ENCODE measurements around the gene FMNL2.

The FMNL2 gene

GRCh38 chr2:152588998-152589397 lies 254.0 kb downstream of the FMNL2 start:
- no peak for DNase-seq

DNA sequence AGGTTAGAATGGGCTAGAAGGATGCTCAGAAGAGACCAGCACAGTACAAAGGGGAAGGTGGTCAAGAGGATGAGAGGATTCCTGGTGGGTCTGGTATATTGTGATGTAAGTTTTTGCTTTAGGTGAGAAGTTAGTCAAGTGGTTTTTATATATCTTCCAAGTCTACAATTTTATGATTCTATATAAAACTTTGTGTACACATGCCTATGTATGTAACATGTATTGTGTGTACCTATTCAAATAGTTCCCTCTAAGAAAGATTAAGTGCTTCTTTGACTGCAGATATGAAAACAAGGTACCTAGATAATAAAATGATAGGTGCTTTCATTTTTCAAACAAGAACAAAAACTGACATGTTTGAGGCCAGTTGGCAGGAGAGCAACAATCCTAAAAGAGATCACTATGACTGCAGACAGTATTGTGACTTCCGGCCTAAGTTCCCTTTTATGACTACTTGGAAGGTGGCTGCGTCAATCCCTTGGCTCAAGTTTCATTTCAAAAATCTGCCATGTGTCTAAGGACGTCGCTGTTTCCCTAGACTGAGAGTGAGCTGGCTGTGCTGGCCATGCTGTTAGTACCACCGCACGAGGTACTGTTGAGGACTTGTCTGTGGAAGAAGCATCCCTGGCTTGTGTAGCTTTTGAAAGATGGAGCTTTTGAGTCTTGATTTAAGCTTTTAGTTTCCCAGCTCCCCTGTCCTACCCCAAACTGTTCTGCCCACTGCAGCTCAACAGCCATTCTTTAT lies 259.2 kb downstream of the FMNL2 start:
- DNase-seq, result no peak

DNA sequence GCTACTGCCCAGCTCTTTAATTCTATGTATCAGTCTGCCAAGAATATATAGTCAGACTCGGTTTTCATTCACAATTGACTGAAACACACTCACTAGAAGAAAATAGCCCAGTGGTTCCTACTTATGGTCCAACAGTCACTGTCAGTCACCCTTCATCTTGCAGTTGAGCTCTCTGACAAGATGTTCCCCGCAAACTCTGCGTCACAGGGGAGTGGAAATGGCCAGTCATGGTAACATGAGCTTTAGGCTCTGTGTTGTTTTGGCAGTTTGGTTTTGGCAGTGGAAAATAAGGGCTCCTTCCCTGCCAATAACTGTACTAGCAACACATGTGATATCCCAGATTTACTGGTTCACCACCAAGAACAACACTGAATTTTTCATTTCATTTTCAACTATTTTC lies 259.8 kb downstream of the FMNL2 start:
- no peak for DNase-seq

DNA sequence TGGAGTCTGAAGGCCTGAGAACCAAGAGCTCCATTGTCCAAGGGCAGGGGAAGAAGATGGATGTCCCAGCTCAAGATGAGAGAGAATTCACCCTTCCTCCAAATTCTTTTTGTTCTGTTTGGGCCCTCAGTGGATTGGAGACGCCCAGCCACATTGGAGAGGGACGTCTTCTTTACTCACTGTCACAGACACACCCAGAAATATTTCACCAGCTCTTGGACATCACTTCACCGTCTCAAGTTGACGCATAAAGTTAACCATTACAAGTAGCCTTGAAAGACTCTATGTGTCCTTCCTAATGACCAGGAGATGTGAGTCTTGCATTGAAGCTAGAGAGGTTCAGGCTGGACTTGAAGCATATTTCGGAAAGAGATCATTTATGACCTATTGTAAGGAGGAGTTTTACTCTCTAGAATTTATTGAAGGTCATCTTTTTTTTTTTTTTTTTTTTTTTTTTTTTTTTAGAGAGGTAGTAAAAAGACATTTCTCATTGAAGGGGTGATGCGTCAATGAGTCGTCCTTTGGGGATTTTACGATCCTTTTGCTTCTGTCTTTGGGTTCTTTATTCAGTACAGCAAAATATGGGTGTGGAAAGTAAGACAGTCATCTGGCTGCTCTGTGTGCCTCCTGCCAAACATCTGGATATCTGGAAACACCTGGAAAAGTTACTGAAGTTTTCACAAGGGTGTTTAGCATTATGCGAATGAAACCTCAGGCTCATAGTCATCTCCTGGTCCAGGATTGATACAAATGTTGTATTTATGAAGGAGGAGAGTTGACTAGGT lies 264.2 kb downstream of the FMNL2 start:
- no peak for DNase-seq

GRCh38 chr2:152600051-152600657 lies 265.2 kb downstream of the FMNL2 start:
- no peak for DNase-seq

DNA sequence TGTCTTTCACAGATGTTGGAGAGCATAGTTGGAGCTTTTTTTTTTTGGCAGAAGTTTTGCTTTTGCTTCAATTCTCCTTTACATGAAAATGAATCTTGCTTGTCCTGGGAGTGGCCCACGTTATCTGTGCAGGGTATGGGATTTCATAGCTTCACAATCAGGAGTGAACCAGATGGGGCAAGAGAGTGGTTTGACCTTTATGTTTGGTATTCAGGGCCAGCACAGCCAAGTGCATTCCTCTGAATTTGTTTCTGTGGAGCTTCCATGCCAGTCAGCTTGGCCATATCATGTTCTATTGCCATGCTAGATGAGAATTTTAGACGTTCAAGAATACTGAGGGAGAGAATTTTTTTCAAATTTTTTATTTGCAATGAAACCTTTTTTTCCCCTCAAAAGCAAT lies 265.7 kb downstream of the FMNL2 start:
- DNase-seq, result no peak

- no peak for DNase-seq
Observed at GRCh38 chr2:152602750-152603149, 267.8 kb downstream of the FMNL2 start.

DNA sequence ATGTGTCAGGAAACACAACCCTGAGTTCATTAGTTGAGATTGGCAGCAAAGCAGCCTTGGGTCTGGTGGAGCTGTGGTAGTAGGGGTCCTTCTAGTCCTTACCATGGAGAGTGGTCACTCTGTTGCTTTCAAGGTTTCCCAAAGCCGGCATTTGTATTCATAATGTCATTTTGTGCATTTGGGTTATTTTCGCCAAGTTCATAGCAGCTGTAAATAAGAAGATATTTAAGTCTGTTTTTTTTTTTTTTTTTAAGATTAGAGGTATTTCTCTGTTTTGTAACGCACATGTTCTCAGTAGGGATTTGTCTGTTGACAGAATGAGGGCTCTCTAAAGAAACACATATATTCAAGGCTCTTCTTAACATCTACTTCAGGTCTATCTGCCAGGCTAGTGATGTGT lies 268.2 kb downstream of the FMNL2 start:
- DNase-seq, result no peak

DNA sequence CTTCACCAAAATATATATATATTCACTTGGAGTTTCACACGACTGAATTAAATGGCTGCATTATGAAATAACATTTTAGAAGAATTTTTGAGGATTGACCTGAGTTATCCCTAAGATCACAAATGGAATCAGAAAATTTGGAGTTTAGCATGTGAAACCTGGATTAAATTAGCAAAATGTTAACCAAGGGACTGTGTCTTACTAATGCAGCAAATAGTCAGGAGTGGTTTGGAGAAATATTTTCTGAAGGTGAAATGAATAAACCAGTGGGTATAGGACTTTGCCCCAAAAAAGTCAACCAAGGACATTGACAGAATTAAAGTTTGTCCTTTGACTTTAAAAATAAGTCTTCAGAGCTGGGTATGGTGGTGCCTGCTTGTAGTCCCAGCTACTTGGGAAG lies 271.1 kb downstream of the FMNL2 start:
- no peak for DNase-seq

- no peak for DNase-seq
Observed at GRCh38 chr2:152606941-152607340, 272.0 kb downstream of the FMNL2 start.

DNA sequence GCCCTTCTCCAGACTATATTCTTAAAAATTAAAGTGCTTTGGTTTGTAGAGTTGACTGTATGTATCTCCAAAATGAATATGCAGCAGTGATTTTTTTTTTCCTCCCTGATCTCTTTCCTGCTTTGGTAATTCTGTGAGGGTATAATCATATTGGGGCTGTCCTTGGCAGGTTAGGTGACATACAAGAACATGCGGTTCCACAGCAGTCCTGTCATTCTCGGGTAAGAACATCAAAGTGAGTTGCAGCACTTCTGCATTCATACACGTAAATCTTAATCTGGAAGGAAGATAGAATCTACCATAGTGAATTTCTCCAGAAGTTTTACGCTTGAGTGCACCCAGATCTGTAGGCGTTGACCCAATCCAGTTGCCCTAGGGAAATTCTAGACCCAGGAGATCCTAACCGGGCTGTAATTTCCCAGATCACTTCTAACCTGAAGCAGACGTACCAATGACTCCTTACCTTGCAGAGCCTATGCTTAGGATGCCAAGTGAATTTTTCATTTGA lies 272.9 kb downstream of the FMNL2 start:
- DNase-seq, result no peak

DNA sequence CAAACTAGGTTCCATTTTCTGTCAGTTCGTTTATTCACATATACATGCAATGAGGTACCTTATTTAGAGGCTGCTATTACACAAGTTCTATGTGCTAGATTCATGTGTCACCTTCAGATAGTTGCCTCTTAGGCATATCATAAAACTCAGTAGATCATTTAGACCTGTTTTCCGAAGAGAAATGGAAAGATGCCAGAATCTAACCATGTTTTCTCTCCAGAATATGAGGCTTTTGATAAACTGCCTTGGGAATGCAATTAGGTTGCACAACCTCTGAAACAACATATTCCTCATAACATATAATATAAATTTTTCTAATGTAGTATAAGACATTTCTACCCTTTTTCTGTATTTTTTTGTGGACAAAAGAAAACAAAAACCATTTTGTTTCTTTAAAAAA lies 274.2 kb downstream of the FMNL2 start:
- DNase-seq, result no peak

DNA sequence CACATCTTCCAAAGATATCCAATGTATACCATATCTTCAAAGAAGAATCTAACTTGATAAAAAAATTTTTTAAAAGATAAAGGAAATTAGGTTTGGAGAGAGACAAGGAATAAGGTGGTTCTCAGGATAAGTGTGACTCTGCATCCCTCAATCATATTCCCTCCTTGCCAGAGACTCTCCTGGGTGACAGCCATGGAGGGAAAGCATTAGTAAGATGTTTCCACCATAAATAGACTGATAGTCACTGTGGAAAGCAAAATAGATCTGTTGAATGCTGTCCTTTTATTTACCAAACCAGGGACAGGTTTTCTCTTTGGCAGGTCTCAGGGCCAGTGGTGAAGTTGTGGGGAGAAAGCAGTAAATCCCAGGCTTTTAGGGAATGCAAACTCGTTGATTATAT lies 274.7 kb downstream of the FMNL2 start:
- DNase-seq, result no peak

- no peak for DNase-seq
Observed at GRCh38 chr2:152611458-152612231, 276.7 kb downstream of the FMNL2 start.

GRCh38 chr2:152613235-152613634 lies 278.3 kb downstream of the FMNL2 start:
- DNase-seq, result no peak

DNA sequence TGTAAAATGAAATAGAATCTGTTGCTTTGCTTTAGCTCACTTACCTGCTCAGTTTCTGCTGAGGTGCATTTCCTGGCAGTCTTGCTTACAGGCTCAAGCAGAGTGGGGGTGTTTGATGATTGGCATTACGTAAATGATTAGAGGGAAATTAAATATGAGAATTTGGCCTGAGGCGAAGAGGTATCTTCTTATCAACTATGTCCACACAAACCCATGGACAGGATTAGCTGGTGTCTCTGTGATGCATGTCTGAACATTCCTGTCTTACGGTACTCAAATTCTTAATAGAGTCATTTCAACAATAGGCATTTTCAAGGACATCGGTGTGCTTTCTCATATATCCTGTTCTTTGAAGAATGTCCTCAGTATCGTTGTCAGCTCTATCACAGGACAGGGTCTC lies 280.2 kb downstream of the FMNL2 start:
- no peak for DNase-seq

- DNase-seq, result no peak
Observed at GRCh38 chr2:152617456-152618192, 282.6 kb downstream of the FMNL2 start.

DNA sequence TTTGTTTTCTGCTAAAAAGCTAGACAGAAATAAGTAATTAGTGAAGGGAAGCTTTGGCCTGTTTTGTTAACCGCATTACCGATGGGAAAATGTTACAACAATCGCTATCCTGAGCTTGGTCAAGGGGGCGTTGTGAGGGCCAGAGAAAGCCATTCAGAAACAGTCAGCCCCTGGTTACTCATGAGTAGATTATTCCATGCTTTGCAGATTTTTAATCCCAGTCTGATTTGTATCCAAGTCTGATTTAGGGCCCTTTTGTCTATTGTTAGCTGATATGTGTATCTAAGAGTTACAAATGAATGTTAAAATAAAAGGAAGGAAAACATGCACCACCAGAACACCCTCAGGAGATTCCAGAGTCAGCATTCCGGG lies 283.2 kb downstream of the FMNL2 start:
- no peak for DNase-seq

- DNase-seq, result no peak
Observed at GRCh38 chr2:152620208-152620607, 285.2 kb downstream of the FMNL2 start.

DNA sequence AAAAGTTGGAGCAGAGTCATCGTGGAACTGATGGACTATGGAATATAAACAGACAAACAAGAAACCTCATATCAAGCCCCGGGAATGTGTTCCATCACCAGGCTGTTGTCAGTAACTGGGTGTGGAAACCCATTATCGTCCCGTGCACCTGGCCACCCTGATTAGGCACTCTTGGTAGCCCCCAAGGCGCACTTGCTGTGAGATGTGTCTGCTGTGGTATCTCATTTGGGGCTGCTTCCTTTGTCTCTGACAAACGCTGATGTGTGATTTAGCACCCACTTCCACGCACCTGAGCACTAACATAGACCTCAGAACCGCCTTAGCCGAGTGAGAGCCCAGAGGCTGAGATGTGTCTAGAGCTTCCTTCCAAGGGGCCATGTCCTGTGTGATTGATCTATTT lies 286.0 kb downstream of the FMNL2 start:
- DNase-seq, result no peak

GRCh38 chr2:152622219-152622618 lies 287.2 kb downstream of the FMNL2 start:
- no peak for DNase-seq

- no peak for DNase-seq
Observed at GRCh38 chr2:152623076-152623740, 288.2 kb downstream of the FMNL2 start.

Data from activated naive CD4-positive, alpha-beta T cell treated with Interleukin-2 at 50 U/mL for 16 hours (primary cell).